Left renal cortex interstitium (tissue), 4 donors: ENCODE measurements around the gene GPR141. TPM values are rescaled to one million over a fixed set of nuclear protein-coding genes. Genes with fewer than 3 reads are reported as not detected.
A peak's percentile ranks its signal among the peaks of the same experiment; 100 is the strongest.

ENCODE experiments used
- DNase-seq, 4 donors: peaks; one replicate each; pipeline ENCODE4 v3.0.0-alpha.2; 2013; ENCODE audit warnings: low read depth in 4 of 4, low spot score in 2 of 4, missing footprints in 1 of 4
- polyA plus RNA-seq, 4 donors: library from polyadenylated mRNA; unstranded; fragments of 120-200 nt; gene quantifications; one replicate each; pipeline ENCODE4 v1.2.1, GENCODE V29; 2013; ENCODE audit not compliant: insufficient read length in 4 of 4

The GPR141 gene
- polyA plus RNA-seq, 4 donors = 0.20 to 0.36 (median 0.28) TPM

- DNase-seq = no peak
These were observed 45.6 kb downstream of the GPR141 start for GRCh38 chr7:37729181-37729580.

GRCh38 chr7:37730501-37730900, 46.9 kb downstream of the GPR141 start:
- DNase-seq = no peak

GRCh38 chr7:37732253-37732652, 48.7 kb downstream of the GPR141 start:
- peak in 1 of 4 donors; percentile 16 for DNase-seq

DNA sequence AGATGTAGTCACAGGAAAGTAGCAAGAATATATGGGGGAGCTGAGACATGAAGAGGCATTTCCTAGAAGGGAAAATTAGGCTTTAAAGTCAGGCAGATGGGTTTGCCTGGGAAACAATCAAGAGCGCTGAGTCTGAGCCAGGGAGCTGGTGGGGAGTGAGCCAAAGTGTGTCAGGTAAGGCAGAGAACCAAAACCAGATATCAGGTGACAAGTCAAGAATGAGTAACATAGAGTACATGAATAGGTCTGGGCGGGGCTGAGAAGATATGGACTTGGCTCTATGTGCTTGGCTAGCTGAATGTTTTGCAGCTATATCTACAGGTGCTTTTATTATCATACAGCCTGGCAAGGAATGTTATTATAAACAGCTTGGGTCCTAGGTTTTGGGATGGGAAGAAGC, 49.3 kb downstream of the GPR141 start:
- no peak for DNase-seq

DNA sequence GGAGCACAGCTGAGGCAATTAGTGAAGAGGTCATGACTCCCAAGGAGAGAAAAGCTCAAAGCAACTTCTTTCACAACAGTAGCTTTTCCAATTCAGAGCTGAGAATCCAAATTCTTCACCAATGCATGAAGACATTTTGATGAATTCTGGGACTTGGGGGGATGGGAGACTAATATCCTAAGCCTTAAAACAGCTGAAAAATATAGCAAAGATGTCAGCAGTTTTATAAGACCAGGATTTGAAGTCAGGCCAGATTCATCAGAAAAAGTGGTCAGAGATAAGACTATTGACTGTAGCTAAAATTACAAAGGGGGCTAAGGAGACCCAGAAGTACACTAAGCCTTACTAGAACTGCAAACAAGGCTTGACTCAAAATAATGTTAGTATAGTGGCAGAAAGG, 51.6 kb downstream of the GPR141 start:
- no peak for DNase-seq

DNA sequence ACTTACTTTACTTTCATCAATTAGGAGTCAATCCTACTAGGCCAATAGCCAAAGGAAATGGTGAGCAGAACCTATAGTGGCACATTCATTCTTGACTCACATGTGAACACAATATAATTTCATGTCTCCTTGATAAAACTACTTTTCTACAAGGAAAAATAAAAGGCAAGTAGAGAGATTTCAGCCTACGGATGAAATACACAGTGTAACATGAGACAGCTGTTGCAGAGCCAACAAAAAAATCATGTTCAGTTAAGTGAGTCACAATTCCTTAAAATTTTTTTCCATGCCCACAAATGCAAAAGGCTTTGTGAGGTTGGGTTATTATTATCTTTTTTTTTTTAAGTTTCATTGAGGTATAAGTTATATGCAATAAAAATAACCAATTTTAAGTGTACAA, 54.8 kb downstream of the GPR141 start:
- DNase-seq = no peak

DNA sequence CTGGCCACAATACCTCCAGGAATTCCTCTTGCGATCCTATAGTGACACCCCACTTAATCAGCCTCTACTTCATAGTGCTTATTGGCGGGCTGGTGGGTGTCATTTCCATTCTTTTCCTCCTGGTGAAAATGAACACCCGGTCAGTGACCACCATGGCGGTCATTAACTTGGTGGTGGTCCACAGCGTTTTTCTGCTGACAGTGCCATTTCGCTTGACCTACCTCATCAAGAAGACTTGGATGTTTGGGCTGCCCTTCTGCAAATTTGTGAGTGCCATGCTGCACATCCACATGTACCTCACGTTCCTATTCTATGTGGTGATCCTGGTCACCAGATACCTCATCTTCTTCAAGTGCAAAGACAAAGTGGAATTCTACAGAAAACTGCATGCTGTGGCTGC, 56.8 kb downstream of the GPR141 start:
- DNase-seq = no peak

- DNase-seq = no peak
These were observed 58.2 kb downstream of the GPR141 start for GRCh38 chr7:37741776-37742175.

GRCh38 chr7:37751096-37751495, 67.5 kb downstream of the GPR141 start:
- no peak for DNase-seq

GRCh38 chr7:37753398-37754050, 70.0 kb downstream of the GPR141 start:
- no peak for DNase-seq

GRCh38 chr7:37756797-37757551, 73.4 kb downstream of the GPR141 start:
- no peak for DNase-seq

GRCh38 chr7:37757563-37757962, 74.0 kb downstream of the GPR141 start:
- no peak for DNase-seq

- DNase-seq = no peak
These were observed 75.0 kb downstream of the GPR141 start for GRCh38 chr7:37758501-37759045.

- DNase-seq = no peak
These were observed 76.0 kb downstream of the GPR141 start for GRCh38 chr7:37759526-37759925.

GRCh38 chr7:37765421-37765829, 81.9 kb downstream of the GPR141 start:
- no peak for DNase-seq

- no peak for DNase-seq
These were observed 82.4 kb downstream of the GPR141 start for GRCh38 chr7:37765872-37766525.

- DNase-seq = no peak
These were observed 85.0 kb downstream of the GPR141 start for GRCh38 chr7:37768611-37769010.

DNA sequence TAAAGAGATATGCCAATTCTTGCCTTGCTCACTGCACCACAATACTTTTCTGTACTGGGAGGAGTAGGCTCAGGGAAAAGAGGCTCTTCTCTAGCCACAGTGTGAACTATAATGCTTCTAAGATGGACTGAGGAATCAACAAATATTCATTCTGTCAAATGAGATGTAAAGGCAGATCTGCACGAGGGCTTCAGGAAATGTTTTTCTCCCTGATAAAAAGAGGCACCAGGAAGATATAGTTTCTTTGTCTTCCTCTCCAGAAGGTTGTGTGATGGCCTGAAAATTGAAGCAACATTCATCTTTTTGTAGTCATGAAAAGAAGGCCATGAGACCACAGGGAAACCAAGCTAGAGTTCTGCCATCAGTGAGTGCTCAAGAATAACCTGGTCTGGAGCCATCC, 85.7 kb downstream of the GPR141 start:
- no peak for DNase-seq

GRCh38 chr7:37769726-37770125, 86.2 kb downstream of the GPR141 start:
- no peak for DNase-seq

DNA sequence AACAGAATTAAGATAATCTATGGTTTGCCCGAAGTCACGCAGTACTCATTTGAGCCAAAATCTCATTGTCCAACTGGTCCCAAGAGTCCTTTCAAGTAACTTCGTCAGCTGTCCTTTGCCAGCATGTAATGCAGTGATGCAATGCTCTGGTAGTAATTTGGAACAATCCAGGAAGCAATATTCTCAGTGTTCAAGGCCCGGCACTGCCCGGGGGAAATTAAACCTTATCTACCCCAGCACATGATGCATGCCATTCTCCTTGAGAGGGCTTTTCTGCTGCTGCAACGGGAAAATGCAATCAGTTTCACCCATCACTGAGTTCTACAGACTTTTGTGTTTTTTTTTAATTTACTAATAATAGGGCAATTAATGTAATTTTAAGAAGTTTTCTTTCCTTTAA, 87.3 kb downstream of the GPR141 start:
- no peak for DNase-seq

GRCh38 chr7:37771342-37771741, 87.8 kb downstream of the GPR141 start:
- DNase-seq = no peak

GRCh38 chr7:37771801-37772200, 88.2 kb downstream of the GPR141 start:
- DNase-seq = no peak
